HG03558 (cell line): ENCODE data around the gene MAP2K6.

Experiments used
- ATAC-seq: cut with Tn5 transposase; IDR thresholded peaks from one replicate; pipeline ENCODE4 v1.9.1; 2021; ENCODE audit warnings: moderate number of reproducible peaks; ENCODE audit not compliant: unreplicated experiment; ENCODE audit errors: extremely low read depth

The MAP2K6 gene

GRCh38 chr17:69424287-69425041 is 10.0 kb downstream of the MAP2K6 start:
- no peak for ATAC-seq

- ATAC-seq, result no peak
Measured at GRCh38 chr17:69425978-69426377, 11.5 kb downstream of the MAP2K6 start.

GRCh38 chr17:69427486-69428197 is 13.1 kb downstream of the MAP2K6 start:
- ATAC-seq, result no peak

- no peak for ATAC-seq
Measured at GRCh38 chr17:69428252-69428980, 13.9 kb downstream of the MAP2K6 start.

GRCh38 chr17:69430488-69430887 is 16.0 kb downstream of the MAP2K6 start:
- ATAC-seq, result no peak

- ATAC-seq, result no peak
Measured at GRCh38 chr17:69431835-69432234, 17.3 kb downstream of the MAP2K6 start.

- ATAC-seq, result no peak
Measured at GRCh38 chr17:69433093-69433492, 18.6 kb downstream of the MAP2K6 start.

GRCh38 chr17:69434164-69434579 is 19.7 kb downstream of the MAP2K6 start:
- ATAC-seq, result no peak

GRCh38 chr17:69435971-69436696 is 21.6 kb downstream of the MAP2K6 start:
- no peak for ATAC-seq

GRCh38 chr17:69437475-69437874 is 23.0 kb downstream of the MAP2K6 start:
- no peak for ATAC-seq

- ATAC-seq, result no peak
Measured at GRCh38 chr17:69438776-69439175, 24.3 kb downstream of the MAP2K6 start.

GRCh38 chr17:69441179-69441578 is 26.7 kb downstream of the MAP2K6 start:
- ATAC-seq, result no peak

- no peak for ATAC-seq
Measured at GRCh38 chr17:69443138-69443537, 28.6 kb downstream of the MAP2K6 start.

GRCh38 chr17:69444023-69444422 is 29.5 kb downstream of the MAP2K6 start:
- no peak for ATAC-seq

GRCh38 chr17:69445132-69445531 is 30.6 kb downstream of the MAP2K6 start:
- no peak for ATAC-seq

- ATAC-seq, result no peak
Measured at GRCh38 chr17:69447726-69448125, 33.2 kb downstream of the MAP2K6 start.

- no peak for ATAC-seq
Measured at GRCh38 chr17:69448431-69449102, 34.1 kb downstream of the MAP2K6 start.

GRCh38 chr17:69450131-69450530 is 35.6 kb downstream of the MAP2K6 start:
- ATAC-seq, result no peak

- ATAC-seq, result no peak
Measured at GRCh38 chr17:69450918-69451317, 36.4 kb downstream of the MAP2K6 start.
